Uterus (tissue), 4 donors: ENCODE results near the gene UNC119. TPM values are rescaled to one million over a fixed set of nuclear protein-coding genes. Genes with fewer than 3 reads are reported as not detected.

Experiments used
- DNase-seq, 2 donors: peaks; one replicate each; pipeline ENCODE4 v3.0.0-alpha.2; 2019 to 2020
- H3K27ac ChIP-seq, 2 donors: fragments of 200-600 bp; sonication (generic); 1 replicate in 1 of 2; 2 replicates in 1 of 2; pipeline ENCODE4 v1.5.1; 2016 to 2018
- H3K27me3 ChIP-seq, 2 donors: fragments of 200-600 bp; sonication (generic); one replicate each; pipeline ENCODE4 v1.5.1; 2018 to 2019; ENCODE audit warnings: control low read depth in 1 of 2
- H3K36me3 ChIP-seq, 2 donors: fragments of 200-600 bp; sonication (generic); one replicate each; pipeline ENCODE4 v1.5.1; 2019; ENCODE audit warnings: control low read depth in 1 of 2
- H3K4me1 ChIP-seq, 2 donors: fragments of 200-600 bp; sonication (generic); one replicate each; pipeline ENCODE4 v1.5.1; 2018 to 2019; ENCODE audit warnings: control low read depth in 1 of 2
- H3K4me3 ChIP-seq, 2 donors: fragments of 200-600 bp; sonication (generic); 1 replicate in 1 of 2; 2 replicates in 1 of 2; pipeline ENCODE4 v1.5.1; 2018 to 2019; ENCODE audit warnings: mild to moderate bottlenecking in 1 of 2
- H3K9me3 ChIP-seq, 2 donors: fragments of 200-600 bp; sonication (generic); one replicate each; pipeline ENCODE4 v1.5.1; 2019; ENCODE audit warnings: control low read depth in 1 of 2
- CTCF ChIP-seq, 4 experiments: fragments of 200-600 bp in 2 of 4; fragments of 450-650 bp in 2 of 4; sonication (generic) in 2 of 4; IDR thresholded peaks; one replicate each; pipeline ENCODE4 v1.5.1; 2016 to 2019; ENCODE audit warnings: antibody characterized with exemption in 4 of 4, mild to moderate bottlenecking in 2 of 4, moderate library complexity in 1 of 4
- POLR2A ChIP-seq, 2 donors: fragments of 450-650 bp; IDR thresholded peaks; one replicate each; pipeline ENCODE4 v1.6.1; 2016; ENCODE audit warnings: antibody characterized with exemption in 2 of 2, mild to moderate bottlenecking in 1 of 2, moderate library complexity in 1 of 2
- intact Hi-C: fragments of 100-400 bp; cut with DNase I; formaldehyde crosslinking; loops from one replicate; pipeline ENCODE4 v1.15.1; 2023; ENCODE audit warnings: low total_unique reads
- total RNA-seq, 4 donors: library from RNA; depleted of rRNA in 3 of 4; stranded (reverse); fragments of >200 nt in 3 of 4; gene quantifications; one replicate each; pipeline versions ENCODE4 v1.1.0 to v1.2.4, GENCODE V29; 2014 to 2023
- donor health status: DM: yes; HTN: yes; CAD: no.

The UNC119 gene
- total RNA-seq, 4 donors from 2014 or later = 4.1 to 28.5 (median 21.6) TPM

GRCh38 chr17:28530926-28531325 lies 21.5 kb downstream of the UNC119 start:
- Histone ChIP-seq H3K36me3 (no peaks in the 10 kb centered on the region), H3K4me1 (no peaks in the 10 kb centered on the region), H3K27me3 (no peaks in the 10 kb centered on the region), H3K4me3 (no peak overlapping the region), H3K9me3 (no peaks in the 10 kb centered on the region), H3K27ac (no peak overlapping the region)
- no peak for DNase-seq
- TF ChIP-seq CTCF (IDR thresholded peaks at IDR 0.05) (no peak), POLR2A (IDR thresholded peaks at IDR 0.05) (no peak)
- intact Hi-C loops = no loop called here

- Histone ChIP-seq H3K4me3 (no peak overlapping the region), H3K27me3 (no peaks in the 10 kb centered on the region), H3K27ac (no peak overlapping the region), H3K9me3 (no peaks in the 10 kb centered on the region), H3K4me1 (no peaks in the 10 kb centered on the region), H3K36me3 (no peaks in the 10 kb centered on the region)
- intact Hi-C loops = no loop called here
- TF ChIP-seq POLR2A (IDR thresholded peaks at IDR 0.05) = no peak
- no peak for TF ChIP-seq CTCF (IDR thresholded peaks at IDR 0.05)
- no peak for DNase-seq
These were observed 22.2 kb downstream of the UNC119 start for GRCh38 chr17:28530250-28530649.

- H3K4me1 ChIP-seq = no peaks in the 10 kb centered on the region
- intact Hi-C loops = no loop called here
- TF ChIP-seq CTCF (IDR thresholded peaks at IDR 0.05) (no peak), POLR2A (IDR thresholded peaks at IDR 0.05) (no peak)
- no peak for DNase-seq
- H3K36me3 ChIP-seq = no peaks in the 10 kb centered on the region
- no peak overlapping the region for H3K4me3 ChIP-seq
- no peak overlapping the region for H3K27ac ChIP-seq
- H3K9me3 ChIP-seq = no peaks in the 10 kb centered on the region
- H3K27me3 ChIP-seq = no peaks in the 10 kb centered on the region
These were observed 23.4 kb downstream of the UNC119 start for GRCh38 chr17:28529013-28529400.

- H3K4me3 ChIP-seq = no peak overlapping the region
- no peaks in the 10 kb centered on the region for H3K4me1 ChIP-seq
- no peak overlapping the region for H3K27ac ChIP-seq
- intact Hi-C loops = no loop called here
- H3K36me3 ChIP-seq = no peaks in the 10 kb centered on the region
- DNase-seq = no peak
- H3K9me3 ChIP-seq = no peaks in the 10 kb centered on the region
- TF ChIP-seq POLR2A (IDR thresholded peaks at IDR 0.05) (no peak), CTCF (IDR thresholded peaks at IDR 0.05) (no peak)
- H3K27me3 ChIP-seq = no peaks in the 10 kb centered on the region
These were observed 24.0 kb downstream of the UNC119 start for GRCh38 chr17:28528327-28529012.

GRCh38 chr17:28527859-28528258 lies 24.6 kb downstream of the UNC119 start:
- H3K27me3 ChIP-seq = no peaks in the 10 kb centered on the region
- no peak for TF ChIP-seq CTCF (IDR thresholded peaks at IDR 0.05)
- TF ChIP-seq POLR2A (IDR thresholded peaks at IDR 0.05) = no peak

More at GRCh38 chr17:28527859-28528258, 24.6 kb downstream of the UNC119 start:
- intact Hi-C loops = no loop called here
- no peaks in the 10 kb centered on the region for H3K9me3 ChIP-seq
- DNase-seq = no peak
- no peak overlapping the region for H3K27ac ChIP-seq
- H3K4me1 ChIP-seq = no peaks in the 10 kb centered on the region
- no peaks in the 10 kb centered on the region for H3K36me3 ChIP-seq
- H3K4me3 ChIP-seq = no peak overlapping the region
